Loucy (cell line): ENCODE data around the gene LECT2.

Experiments
- H2AFZ ChIP-seq: fragments of 200-600 bp; sonication (generic); 2 replicates; pipeline ENCODE4 v1.6.0; 2016; ENCODE audit warnings: antibody characterized with exemption, mild to moderate bottlenecking, low read length, moderate library complexity
- H3F3A ChIP-seq: fragments of 200-600 bp; 2 replicates; pipeline ENCODE4 v1.6.0; 2016; ENCODE audit warnings: antibody characterized with exemption, low read depth, mild to moderate bottlenecking
- H3K27me3 ChIP-seq: fragments of 200-600 bp; sonication (generic); 2 replicates; pipeline ENCODE4 v1.6.1; 2014; ENCODE audit warnings: low read length, mild to moderate bottlenecking; ENCODE audit not compliant: insufficient read depth, poor library complexity, severe bottlenecking
- H3K36me3 ChIP-seq: fragments of 200-600 bp; sonication (generic); 2 replicates; pipeline ENCODE4 v1.6.1; 2016; ENCODE audit warnings: low read length; ENCODE audit not compliant: insufficient read depth
- H3K4me1 ChIP-seq: fragments of 200-600 bp; sonication (generic); 2 replicates; pipeline ENCODE4 v1.5.1; 2014; ENCODE audit warnings: low read length, mild to moderate bottlenecking; ENCODE audit not compliant: insufficient read depth, poor library complexity, severe bottlenecking
- H3K4me2 ChIP-seq: fragments of 200-600 bp; sonication (generic); 2 replicates; pipeline ENCODE4 v1.6.0; 2014; ENCODE audit warnings: antibody characterized with exemption, low read length, low read depth, mild to moderate bottlenecking; ENCODE audit not compliant: poor library complexity, severe bottlenecking
- H3K4me3 ChIP-seq: fragments of 200-600 bp; sonication (generic); 2 replicates; pipeline ENCODE4 v1.5.1; 2014; ENCODE audit warnings: low read length, mild to moderate bottlenecking, mixed read lengths; ENCODE audit not compliant: poor library complexity, severe bottlenecking
- H3K79me2 ChIP-seq: fragments of 200-600 bp; sonication (generic); 2 replicates; pipeline ENCODE4 v1.6.1; 2014; ENCODE audit warnings: low read length; ENCODE audit not compliant: insufficient read depth
- H3K9ac ChIP-seq: fragments of 200-600 bp; sonication (generic); 2 replicates; pipeline ENCODE4 v1.6.0; 2014; ENCODE audit warnings: mild to moderate bottlenecking, low read depth, low read length, moderate library complexity; ENCODE audit not compliant: poor library complexity, severe bottlenecking
- H3K9me2 ChIP-seq: fragments of 200-600 bp; sonication (generic); replicated peaks from 2 replicates; pipeline ENCODE4 v1.6.1; 2016; ENCODE audit warnings: low read depth, low read length, mixed read lengths
- H3K9me3 ChIP-seq: fragments of 200-600 bp; sonication (generic); 2 replicates; pipeline ENCODE4 v1.6.1; 2014; ENCODE audit warnings: mild to moderate bottlenecking, antibody characterized with exemption, low read length, low read depth; ENCODE audit not compliant: insufficient read depth
- H4K20me1 ChIP-seq: fragments of 200-600 bp; sonication (generic); 2 replicates; pipeline ENCODE4 v1.6.0; 2014; ENCODE audit warnings: antibody characterized with exemption, low read length, mild to moderate bottlenecking; ENCODE audit not compliant: insufficient read depth, poor library complexity, severe bottlenecking
- CTCF ChIP-seq: fragments of 200-600 bp; sonication (generic); conservative IDR thresholded peaks from 2 replicates; pipeline ENCODE4 v1.5.1; 2014; ENCODE audit warnings: mild to moderate bottlenecking, antibody characterized with exemption, low read length
- EZH2phosphoT487 ChIP-seq: fragments of 200-600 bp; IDR thresholded peaks from 2 replicates; pipeline ENCODE4 v1.6.1; 2018; ENCODE audit warnings: antibody characterized with exemption, mild to moderate bottlenecking, moderate library complexity, borderline replicate concordance

The LECT2 gene

GRCh38 chr5:135974021-135974600, 19.3 kb upstream of the LECT2 start:
- no peak for TF ChIP-seq CTCF
- TF ChIP-seq EZH2phosphoT487: no peak
- no peaks in the 10 kb centered on the region for H3K4me1 ChIP-seq
- H4K20me1 ChIP-seq: no peaks in the 10 kb centered on the region
- no peak overlapping the region for H3K9ac ChIP-seq
- H3K9me3 ChIP-seq: no peaks in the 10 kb centered on the region
- no peak overlapping the region for H2AFZ ChIP-seq
- H3K36me3 ChIP-seq: no peaks in the 10 kb centered on the region
- H3K9me2 ChIP-seq: no peaks in the 10 kb centered on the region
- no peak overlapping the region for H3K4me2 ChIP-seq
- no peaks in the 10 kb centered on the region for H3F3A ChIP-seq
- no peaks in the 10 kb centered on the region for H3K79me2 ChIP-seq
- H3K27me3 ChIP-seq: peaks cover 30% of the 10 kb centered on the region
- H3K4me3 ChIP-seq: no peak overlapping the region

GRCh38 chr5:135973323-135974020, 18.7 kb upstream of the LECT2 start:
- Histone ChIP-seq H3F3A (no peaks in the 10 kb centered on the region), H3K79me2 (no peaks in the 10 kb centered on the region), H3K9me2 (no peaks in the 10 kb centered on the region), H3K27me3 (peaks cover 30% of the 10 kb centered on the region), H3K9me3 (no peaks in the 10 kb centered on the region), H4K20me1 (no peaks in the 10 kb centered on the region), H3K4me2 (no peak overlapping the region), H2AFZ (no peak overlapping the region), H3K4me1 (no peaks in the 10 kb centered on the region), H3K4me3 (no peak overlapping the region), H3K9ac (no peak overlapping the region), H3K36me3 (no peaks in the 10 kb centered on the region)
- TF ChIP-seq EZH2phosphoT487 (no peak), CTCF (no peak)

GRCh38 chr5:135971701-135972100, 16.9 kb upstream of the LECT2 start:
- no peaks in the 10 kb centered on the region for H4K20me1 ChIP-seq
- no peaks in the 10 kb centered on the region for H3K9me2 ChIP-seq
- no peak overlapping the region for H3K4me3 ChIP-seq
- no peak overlapping the region for H3K9ac ChIP-seq
- TF ChIP-seq EZH2phosphoT487 (no peak), CTCF (no peak)
- H3K36me3 ChIP-seq: no peaks in the 10 kb centered on the region
- no peak overlapping the region for H3K4me2 ChIP-seq
- no peaks in the 10 kb centered on the region for H3F3A ChIP-seq
- H2AFZ ChIP-seq: no peak overlapping the region
- no peaks in the 10 kb centered on the region for H3K4me1 ChIP-seq
- H3K79me2 ChIP-seq: no peaks in the 10 kb centered on the region
- peaks cover 28% of the 10 kb centered on the region for H3K27me3 ChIP-seq
- no peaks in the 10 kb centered on the region for H3K9me3 ChIP-seq
